ENCODE data around the gene COX20. TPM values are rescaled to one million over a fixed set of nuclear protein-coding genes. Genes with fewer than 3 reads are reported as not detected.

COX20 gene
- total RNA-seq, 1 donor from 2014 or later = 30.2 TPM

DNA sequence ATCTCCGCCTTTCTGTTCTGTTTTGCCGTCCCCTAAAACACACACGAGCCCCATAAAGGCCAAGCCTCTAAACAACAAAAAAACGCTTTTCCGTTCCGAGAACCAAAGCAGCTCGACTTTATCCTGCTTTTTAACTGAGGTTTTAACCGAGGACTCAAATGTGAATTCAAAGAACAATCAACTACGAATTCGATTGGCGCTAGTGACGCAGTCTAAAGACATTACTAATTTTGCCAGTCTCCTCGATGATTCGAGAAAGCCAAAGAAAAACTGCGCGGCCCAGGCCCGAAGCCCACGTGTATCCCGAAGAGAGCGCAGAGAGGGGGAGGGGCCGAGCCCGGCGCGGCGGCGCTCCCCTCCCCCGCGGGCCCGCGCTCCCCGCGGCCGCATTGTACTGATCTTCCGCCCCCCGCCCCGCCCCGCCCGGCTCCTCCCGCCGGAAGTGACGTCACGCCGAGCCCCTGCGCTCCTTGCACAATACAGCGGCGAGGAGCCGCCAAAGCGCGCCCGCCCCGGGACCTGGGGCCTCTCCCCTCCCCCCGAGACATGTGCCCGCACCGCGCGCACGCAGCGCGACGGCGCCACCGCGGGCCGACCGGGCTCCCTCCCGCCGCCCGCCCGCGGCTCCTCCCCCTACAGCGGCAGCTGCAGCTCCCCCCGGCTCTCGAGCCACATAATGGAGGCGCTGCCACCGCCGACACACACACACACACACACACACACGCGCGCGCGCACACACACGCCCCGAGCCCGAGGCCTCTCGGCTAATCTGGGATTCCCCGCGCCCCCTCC lies 27.4 kb downstream of the COX20 start:
- TF ChIP-seq CTCF (IDR thresholded peaks at IDR 0.05; ENCODE audit: insufficient read depth, low read length, poor library complexity, severe bottlenecking) = no peak
- Histone ChIP-seq H3K36me3 (ENCODE audit: control insufficient read depth, insufficient read depth, low read length) (peaks cover 1% of the 10 kb centered on the region), H3K27me3 (ENCODE audit: control insufficient read depth, insufficient read depth, low read length) (no peaks in the 10 kb centered on the region), H3K4me3 (ENCODE audit: low read depth, low read length) (peak overlapping the region; percentile 98)
- DNase-seq (ENCODE audit: low read depth) = peak; percentile 31

DNA sequence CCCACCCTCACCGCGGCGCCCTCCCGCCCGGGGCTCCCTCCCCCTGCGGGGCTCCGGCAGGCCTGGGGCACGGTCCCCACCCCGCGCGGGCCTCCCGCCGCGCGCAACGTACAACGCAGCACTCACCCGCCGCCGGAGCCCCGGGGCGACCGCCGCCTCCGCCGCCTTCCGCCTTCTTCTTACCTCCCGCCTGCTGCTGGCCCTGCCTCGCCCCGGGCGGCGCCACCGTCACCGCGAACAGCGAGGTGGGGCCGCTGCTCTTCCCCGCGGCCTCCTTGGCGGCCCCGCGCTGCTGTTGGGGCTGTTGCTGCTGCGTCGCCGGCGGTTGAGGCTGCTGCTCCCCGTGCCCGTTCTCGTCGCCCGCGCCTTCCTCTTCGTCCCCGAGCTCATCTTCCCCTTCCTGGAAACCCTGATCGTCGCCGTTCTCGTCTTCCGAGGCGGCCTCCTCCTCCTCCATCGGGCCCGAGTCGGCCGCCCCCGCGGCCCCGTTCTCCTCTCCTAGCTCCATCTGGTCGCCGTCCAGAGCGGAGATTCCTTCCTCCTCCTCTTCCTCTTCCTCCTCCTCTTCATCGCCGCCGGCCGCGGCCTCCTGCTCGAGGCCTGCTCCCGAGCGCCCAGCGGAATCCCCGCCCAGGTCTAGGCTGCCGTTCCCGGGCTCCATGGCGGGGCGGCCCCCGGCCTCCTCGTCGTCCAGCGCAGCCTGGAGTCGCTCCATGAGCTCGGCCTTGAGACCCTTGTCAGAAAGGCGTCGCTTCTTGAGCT lies 28.2 kb downstream of the COX20 start:
- Histone ChIP-seq H3K4me3 (ENCODE audit: low read depth, low read length) (peak overlapping the region; percentile 98), H3K36me3 (ENCODE audit: control insufficient read depth, insufficient read depth, low read length) (peaks cover 1% of the 10 kb centered on the region), H3K27me3 (ENCODE audit: control insufficient read depth, insufficient read depth, low read length) (no peaks in the 10 kb centered on the region)
- TF ChIP-seq CTCF (IDR thresholded peaks at IDR 0.05; ENCODE audit: insufficient read depth, low read length, poor library complexity, severe bottlenecking) = no peak
- DNase-seq (ENCODE audit: low read depth) = no peak

- peak; percentile 21 for TF ChIP-seq CTCF (IDR thresholded peaks at IDR 0.05; ENCODE audit: insufficient read depth, low read length, poor library complexity, severe bottlenecking)
- peak within 1 kb of the TSS; percentile 98 for H3K4me3 ChIP-seq (ENCODE audit: low read depth, low read length)
Observed at GRCh38 chr1:244864253-244865027, 29.0 kb downstream of the COX20 start, which contains the start of gene HNRNPU. HNRNPU (minus strand) TSS chr1:244864543; CDS start chr1:244864307, 236 bp downstream.

GRCh38 chr1:244865028-244865371 lies 29.5 kb downstream of the COX20 start:
- DNase-seq (ENCODE audit: low read depth) = no peak
- no peak for TF ChIP-seq CTCF (IDR thresholded peaks at IDR 0.05; ENCODE audit: insufficient read depth, low read length, poor library complexity, severe bottlenecking)
- H3K27me3 ChIP-seq (ENCODE audit: control insufficient read depth, insufficient read depth, low read length) = no peaks in the 10 kb centered on the region
- no peaks in the 10 kb centered on the region for H3K36me3 ChIP-seq (ENCODE audit: control insufficient read depth, insufficient read depth, low read length)
- H3K4me3 ChIP-seq (ENCODE audit: low read depth, low read length) = peak overlapping the region; percentile 42

More at GRCh38 chr1:244864253-244865027, 29.0 kb downstream of the COX20 start, which contains the start of gene HNRNPU:
- H3K36me3 ChIP-seq (ENCODE audit: control insufficient read depth, insufficient read depth, low read length) = no peaks in the 10 kb centered on the region
- peak; percentile 82 for DNase-seq (ENCODE audit: low read depth)
- H3K27me3 ChIP-seq (ENCODE audit: control insufficient read depth, insufficient read depth, low read length) = no peaks in the 10 kb centered on the region

- H3K4me3 ChIP-seq (ENCODE audit: low read depth, low read length) = no peak overlapping the region
- no peak for DNase-seq (ENCODE audit: low read depth)
- H3K36me3 ChIP-seq (ENCODE audit: control insufficient read depth, insufficient read depth, low read length) = no peaks in the 10 kb centered on the region
- no peak for TF ChIP-seq CTCF (IDR thresholded peaks at IDR 0.05; ENCODE audit: insufficient read depth, low read length, poor library complexity, severe bottlenecking)
- H3K27me3 ChIP-seq (ENCODE audit: control insufficient read depth, insufficient read depth, low read length) = no peaks in the 10 kb centered on the region
Observed at GRCh38 chr1:244865820-244866219, 30.4 kb downstream of the COX20 start.
